ENCODE measurements around the gene BCAT1.
A peak's percentile ranks its signal among the peaks of the same experiment; 100 is the strongest.

Gene BCAT1

GRCh38 chr12:24795699-24796347 lies 153.1 kb downstream of the BCAT1 start:
- no peak for DNase-seq (ENCODE audit: low read depth)
- TF ChIP-seq CTCF (conservative IDR thresholded peaks at IDR 0.05; ENCODE audit: control insufficient read depth, insufficient read depth, low read depth, low read length): no peak
- H3K4me3 ChIP-seq (ENCODE audit: control insufficient read depth, low read depth, low read length): no peak overlapping the region

- no peak overlapping the region for H3K4me3 ChIP-seq (ENCODE audit: control insufficient read depth, low read depth, low read length)
- no peak for TF ChIP-seq CTCF (conservative IDR thresholded peaks at IDR 0.05; ENCODE audit: control insufficient read depth, insufficient read depth, low read depth, low read length)
- DNase-seq (ENCODE audit: low read depth): no peak
Observed at GRCh38 chr12:24791622-24792021, 157.3 kb downstream of the BCAT1 start.

- TF ChIP-seq CTCF (conservative IDR thresholded peaks at IDR 0.05; ENCODE audit: control insufficient read depth, insufficient read depth, low read depth, low read length): no peak
- no peak overlapping the region for H3K4me3 ChIP-seq (ENCODE audit: control insufficient read depth, low read depth, low read length)
- DNase-seq (ENCODE audit: low read depth): no peak
Observed at GRCh38 chr12:24788886-24789285, 160.0 kb downstream of the BCAT1 start.

- no peak overlapping the region for H3K4me3 ChIP-seq (ENCODE audit: control insufficient read depth, low read depth, low read length)
- DNase-seq (ENCODE audit: low read depth): peak; percentile 79
- peak; percentile 41 for TF ChIP-seq CTCF (conservative IDR thresholded peaks at IDR 0.05; ENCODE audit: control insufficient read depth, insufficient read depth, low read depth, low read length)
Observed at GRCh38 chr12:24780697-24781368, 168.1 kb downstream of the BCAT1 start.

- DNase-seq (ENCODE audit: low read depth): peak; percentile 73
- TF ChIP-seq CTCF (conservative IDR thresholded peaks at IDR 0.05; ENCODE audit: control insufficient read depth, insufficient read depth, low read depth, low read length): peak; percentile 54
- no peak overlapping the region for H3K4me3 ChIP-seq (ENCODE audit: control insufficient read depth, low read depth, low read length)
Observed at GRCh38 chr12:24778486-24779304, 170.2 kb downstream of the BCAT1 start.

- no peak for DNase-seq (ENCODE audit: low read depth)
- no peak overlapping the region for H3K4me3 ChIP-seq (ENCODE audit: control insufficient read depth, low read depth, low read length)
- no peak for TF ChIP-seq CTCF (conservative IDR thresholded peaks at IDR 0.05; ENCODE audit: control insufficient read depth, insufficient read depth, low read depth, low read length)
Observed at GRCh38 chr12:24777359-24777758, 171.5 kb downstream of the BCAT1 start.
